Ovary (tissue), 9 donors: ENCODE results near the gene ZNF827. TPM values are rescaled to one million over a fixed set of nuclear protein-coding genes. Genes with fewer than 3 reads are reported as not detected.

ENCODE experiments used
- DNase-seq, 5 donors: peaks; one replicate each; pipeline ENCODE4 v3.0.0-alpha.2; 2019 to 2020
- H3K27ac ChIP-seq, 2 donors: fragments of 200-600 bp; one replicate each; pipeline versions ENCODE4 v1.5.1 to v1.8.0; 2019 to 2022
- H3K27me3 ChIP-seq: fragments of 200-600 bp; one replicate; pipeline ENCODE4 v1.8.0; 2022
- H3K36me3 ChIP-seq: fragments of 200-600 bp; sonication (generic); one replicate; pipeline ENCODE4 v1.5.1; 2019
- H3K4me1 ChIP-seq: one replicate; pipeline ENCODE4 v1.8.1; 2013; ENCODE audit warnings: mild to moderate bottlenecking, moderate library complexity; ENCODE audit not compliant: insufficient read depth
- H3K4me3 ChIP-seq: fragments of 200-600 bp; sonication (generic); one replicate; pipeline ENCODE4 v1.5.1; 2017
- H3K9me3 ChIP-seq, 2 donors: fragments of 200-600 bp in 1 of 2; sonication (generic) in 1 of 2; one replicate each; pipeline versions ENCODE4 v1.5.1 to v1.8.1; 2013 to 2019; ENCODE audit warnings: mild to moderate bottlenecking in 1 of 2, moderate library complexity in 1 of 2
- EP300 ChIP-seq: sonication (generic); formaldehyde crosslinking; IDR thresholded peaks from one replicate; pipeline ENCODE4 v1.6.1; 2017; ENCODE audit warnings: antibody characterized with exemption
- POLR2A ChIP-seq: fragments of 450-650 bp; IDR thresholded peaks from one replicate; pipeline ENCODE4 v1.6.1; 2017; ENCODE audit warnings: antibody characterized with exemption, mild to moderate bottlenecking, moderate library complexity
- WGBS, 3 donors: extraction: QIAGEN DNeasy Blood & Tissue Kit in 1 of 3; methylation state at CpG; one replicate each; pipeline versions ENCODE4 v1.1.5 to v1.1.7; 2013 to 2017; 5-methylcytosine and 5-hydroxymethylcytosine counted together
- intact Hi-C, 4 donors: fragments of 100-400 bp; cut with DNase I; formaldehyde crosslinking; loops; one replicate each; pipeline versions ENCODE4 v1.11.0 to v1.15.1; 2022 to 2023
- polyA plus RNA-seq, 2 donors: library from polyadenylated mRNA; stranded (reverse); fragments of 200-250 nt in 1 of 2; fragments of 350-450 nt in 1 of 2; fragmentation: Illumina TruSeq in 1 of 2; extraction: RNeasy Lipid Tissue Mini Kit (QIAGEN cat#74804) in 1 of 2; gene quantifications; one replicate each; pipeline ENCODE4 v1.2.3, GENCODE V29; 2013 to 2014
- total RNA-seq, 7 donors: library from RNA; depleted of rRNA in 2 of 7; stranded (reverse); fragments of >200 nt in 2 of 7; fragmentation: NEBNext Ultra II Directional in 3 of 7; extraction: Animal tissue kit (Norgen Biotek cat#: 25700) in 3 of 7; gene quantifications; one replicate each; pipeline versions ENCODE4 v1.1.0 to v1.2.4, GENCODE V29; 2016 to 2023
- TF ChIP-seq, protein P1 (sequence below), 3 donors: fragments of 450-650 bp in 2 of 3; fragments of 200-600 bp in 1 of 3; IDR thresholded peaks; one replicate each; pipeline versions ENCODE4 v1.5.1 to v1.8.0; 2016 to 2022; ENCODE audit warnings: antibody characterized with exemption in 3 of 3, mild to moderate bottlenecking in 1 of 3
- donor health status: DM: no; HTN: no; CAD: no; lungs with moderate emphysema.
- donor health status: DM: no; HTN: no; CAD: no.
- donor health status: Bipolar disorder and iron deficiency.
- donor health status: DM: yes; HTN: yes; CAD: no.
- donor health status: DM: no; HTN: no; CAD: no.
- donor health status: DM: yes; HTN: yes; CAD: no.

The ZNF827 gene
- total and polyA plus RNA-seq, 9 donors: 7.8 to 36.0 (median 20.0) TPM

GRCh38 chr4:145899886-145900460 lies 38.6 kb downstream of the ZNF827 start:
- H3K4me1 ChIP-seq: no peaks in the 10 kb centered on the region
- intact Hi-C loops: no loop called here
- TF ChIP-seq EP300: no peak
- TF ChIP-seq, protein P1, sequence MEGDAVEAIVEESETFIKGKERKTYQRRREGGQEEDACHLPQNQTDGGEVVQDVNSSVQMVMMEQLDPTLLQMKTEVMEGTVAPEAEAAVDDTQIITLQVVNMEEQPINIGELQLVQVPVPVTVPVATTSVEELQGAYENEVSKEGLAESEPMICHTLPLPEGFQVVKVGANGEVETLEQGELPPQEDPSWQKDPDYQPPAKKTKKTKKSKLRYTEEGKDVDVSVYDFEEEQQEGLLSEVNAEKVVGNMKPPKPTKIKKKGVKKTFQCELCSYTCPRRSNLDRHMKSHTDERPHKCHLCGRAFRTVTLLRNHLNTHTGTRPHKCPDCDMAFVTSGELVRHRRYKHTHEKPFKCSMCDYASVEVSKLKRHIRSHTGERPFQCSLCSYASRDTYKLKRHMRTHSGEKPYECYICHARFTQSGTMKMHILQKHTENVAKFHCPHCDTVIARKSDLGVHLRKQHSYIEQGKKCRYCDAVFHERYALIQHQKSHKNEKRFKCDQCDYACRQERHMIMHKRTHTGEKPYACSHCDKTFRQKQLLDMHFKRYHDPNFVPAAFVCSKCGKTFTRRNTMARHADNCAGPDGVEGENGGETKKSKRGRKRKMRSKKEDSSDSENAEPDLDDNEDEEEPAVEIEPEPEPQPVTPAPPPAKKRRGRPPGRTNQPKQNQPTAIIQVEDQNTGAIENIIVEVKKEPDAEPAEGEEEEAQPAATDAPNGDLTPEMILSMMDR (IDR thresholded peaks at IDR 0.05): no peak
- TF ChIP-seq POLR2A: no peak
- H3K4me3 ChIP-seq: no peak overlapping the region
- H3K27ac ChIP-seq: no peak overlapping the region
- no peaks in the 10 kb centered on the region for H3K27me3 ChIP-seq
- DNase-seq: no peak
- H3K36me3 ChIP-seq: no peaks in the 10 kb centered on the region
- WGBS, 3 donors: 86 to 89% (median 86%) methylated on average over 4 of the region's 4 CpGs
- no peaks in the 10 kb centered on the region for H3K9me3 ChIP-seq

DNA sequence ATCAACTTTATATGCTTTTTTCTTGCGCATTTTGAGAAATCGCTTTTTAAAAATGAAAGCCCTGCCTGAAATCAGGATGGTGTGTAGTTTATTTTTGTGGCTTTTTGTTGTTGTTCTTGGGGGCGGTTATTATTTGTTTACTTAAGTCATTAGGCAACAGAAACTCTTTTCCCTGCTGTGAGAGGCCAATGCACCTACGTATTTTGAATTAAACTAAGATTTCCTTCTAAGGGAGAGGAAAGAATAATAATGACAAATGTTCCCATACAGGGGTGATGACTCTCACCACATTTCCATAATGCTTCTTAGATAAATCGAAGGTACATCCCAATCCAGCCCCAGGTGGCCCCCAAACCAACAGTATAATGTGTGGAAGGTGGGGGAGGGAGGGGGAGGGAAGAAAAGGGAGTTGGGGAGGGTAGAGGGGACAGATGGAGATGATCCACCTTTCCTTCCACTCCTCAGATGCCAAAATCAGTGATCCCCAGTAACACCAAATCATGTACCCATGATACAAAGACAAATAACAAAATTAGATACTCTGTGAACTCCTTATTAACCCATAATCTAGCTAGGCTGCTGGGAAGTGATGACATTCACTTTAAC lies 39.6 kb downstream of the ZNF827 start:
- Histone ChIP-seq H3K27me3 (no peaks in the 10 kb centered on the region), H3K27ac (no peak overlapping the region), H3K9me3 (no peaks in the 10 kb centered on the region), H3K4me1 (no peaks in the 10 kb centered on the region), H3K4me3 (no peak overlapping the region), H3K36me3 (no peaks in the 10 kb centered on the region)
- intact Hi-C loops: no loop called here
- TF ChIP-seq EP300 (no peak), POLR2A (no peak)
- TF ChIP-seq, protein P1 (IDR thresholded peaks at IDR 0.05): no peak
- WGBS, 3 donors: 52 to 69% (median 60%) methylated on average over 5 of the region's 5 CpGs
- DNase-seq: no peak

DNA sequence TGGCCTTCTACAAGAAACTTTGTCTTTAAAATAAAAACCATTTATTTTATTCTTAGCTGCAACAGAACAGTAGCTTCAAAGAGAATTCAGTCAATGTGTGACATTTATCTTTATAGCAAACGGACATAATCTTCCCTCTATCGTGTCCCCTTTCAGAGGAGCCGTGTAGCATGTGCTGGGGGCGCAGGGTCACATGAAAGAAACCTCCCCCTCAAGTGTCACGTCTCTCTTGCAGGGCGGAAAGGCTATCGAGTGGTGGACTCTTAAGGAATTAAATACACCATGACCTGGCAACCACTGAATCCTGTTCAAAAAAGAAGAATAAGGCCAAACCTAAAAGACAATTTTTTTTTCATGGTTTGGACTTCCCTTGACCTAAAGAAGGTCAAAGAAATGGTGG lies 40.2 kb downstream of the ZNF827 start:
- intact Hi-C loops: no loop called here
- H3K9me3 ChIP-seq: no peaks in the 10 kb centered on the region
- TF ChIP-seq POLR2A: no peak
- TF ChIP-seq EP300: no peak
- TF ChIP-seq, protein P1 (IDR thresholded peaks at IDR 0.05): no peak
- 35 to 53% (median 43%) methylated on average over 7 of the region's 7 CpGs for WGBS, 3 donors
- no peak overlapping the region for H3K4me3 ChIP-seq
- no peak for DNase-seq
- no peak overlapping the region for H3K27ac ChIP-seq
- H3K36me3 ChIP-seq: no peaks in the 10 kb centered on the region
- H3K4me1 ChIP-seq: no peaks in the 10 kb centered on the region
- no peaks in the 10 kb centered on the region for H3K27me3 ChIP-seq

- Histone ChIP-seq H3K4me3 (no peak overlapping the region), H3K9me3 (no peaks in the 10 kb centered on the region), H3K27me3 (no peaks in the 10 kb centered on the region), H3K36me3 (no peaks in the 10 kb centered on the region), H3K4me1 (no peaks in the 10 kb centered on the region), H3K27ac (no peak overlapping the region)
- TF ChIP-seq EP300: no peak
- no peak for TF ChIP-seq POLR2A
- TF ChIP-seq, protein P1 (IDR thresholded peaks at IDR 0.05): no peak
- no peak for DNase-seq
- intact Hi-C loops: no loop called here
- 96 to 100% (median 98%) methylated on average over 3 of the region's 3 CpGs for WGBS, 3 donors
Measured at GRCh38 chr4:145895056-145895455, 43.6 kb downstream of the ZNF827 start.
